Measurements from ENCODE around the gene NOL9.

- TF ChIP-seq EP300 (IDR thresholded peaks at IDR 0.05) (no peak), POLR2A (IDR thresholded peaks at IDR 0.05; ENCODE audit: low read depth) (no peak), CTCF (IDR thresholded peaks at IDR 0.05) (no peak)
Measured at GRCh38 chr1:6499296-6499695, 55.0 kb downstream of the NOL9 start.
